HG02981 (cell line): ENCODE measurements around the gene MUS81.
"Not testable (repeated sequence)": the region's sequence is repeated elsewhere in the genome, so short reads cannot be mapped to it uniquely, and the experiment has no call there.

Experiments used
- ATAC-seq: cut with Tn5 transposase; IDR thresholded peaks from one replicate; pipeline ENCODE4 v1.9.1; 2021; ENCODE audit warnings: mild to moderate bottlenecking, moderate library complexity; ENCODE audit not compliant: unreplicated experiment

MUS81 gene

GRCh38 chr11:65860278-65861164, at the start of gene MUS81:
MUS81 (plus strand) TSS chr11:65860433; CDS start chr11:65860754, 321 bp downstream.
- ATAC-seq: peak; percentile 27

GRCh38 chr11:65811764-65812475, 48.3 kb upstream of the MUS81 start:
- ATAC-seq: no peak

- no peak for ATAC-seq
These were observed 45.9 kb upstream of the MUS81 start for GRCh38 chr11:65814131-65814985.

GRCh38 chr11:65814986-65815565, 45.2 kb upstream of the MUS81 start:
- no peak for ATAC-seq

- ATAC-seq: no peak
These were observed 43.5 kb upstream of the MUS81 start for GRCh38 chr11:65816696-65817095.

- ATAC-seq: no peak
These were observed 42.9 kb upstream of the MUS81 start for GRCh38 chr11:65817312-65817834.

GRCh38 chr11:65817835-65818680, 42.2 kb upstream of the MUS81 start:
- ATAC-seq: peak; percentile 69

GRCh38 chr11:65821107-65821506, 39.1 kb upstream of the MUS81 start:
- ATAC-seq: no peak

GRCh38 chr11:65822776-65823528, 37.3 kb upstream of the MUS81 start:
- ATAC-seq: no peak

- ATAC-seq: no peak
These were observed 33.1 kb upstream of the MUS81 start for GRCh38 chr11:65826984-65827735.

- no peak for ATAC-seq
These were observed 30.8 kb upstream of the MUS81 start for GRCh38 chr11:65829459-65829858.

- not testable (repeated sequence) for ATAC-seq
These were observed 28.0 kb upstream of the MUS81 start for GRCh38 chr11:65832231-65832630.

GRCh38 chr11:65833297-65834030, 26.8 kb upstream of the MUS81 start, which contains the start of gene SNX32:
SNX32 (plus strand) TSS chr11:65833963; CDS start chr11:65834066, 103 bp downstream.
- peak; percentile 95 for ATAC-seq

- ATAC-seq: no peak
These were observed 26.0 kb upstream of the MUS81 start for GRCh38 chr11:65834202-65834601.

GRCh38 chr11:65842144-65842543, 18.1 kb upstream of the MUS81 start:
- ATAC-seq: no peak

- no peak for ATAC-seq
These were observed 16.4 kb upstream of the MUS81 start for GRCh38 chr11:65843811-65844210.

GRCh38 chr11:65844231-65844872, 15.9 kb upstream of the MUS81 start:
- ATAC-seq: no peak
